Heart right ventricle (tissue), 16 donors: ENCODE data around the gene MYO1D. TPM values are rescaled to one million over a fixed set of nuclear protein-coding genes. Genes with fewer than 3 reads are reported as not detected.

Experiments used
- ATAC-seq, 8 donors: fragments of 200-7000 bp; cut with Tn5 transposase; one replicate each; pipeline ENCODE4 v1.9.1; 2020; ENCODE audit warnings: mild to moderate bottlenecking in 8 of 8, moderate library complexity in 8 of 8, moderate number of reproducible peaks in 1 of 8
- DNase-seq, 2 donors: peaks; one replicate each; pipeline ENCODE4 v3.0.0-alpha.2; 2020
- H3K27ac ChIP-seq, 10 donors: fragments of 200-600 bp; sonication (generic) in 2 of 10; one replicate each; pipeline versions ENCODE4 v1.5.0 to v1.8.0; 2020 to 2022; ENCODE audit warnings: mild to moderate bottlenecking in 3 of 10
- H3K27me3 ChIP-seq, 7 donors: fragments of 200-600 bp; one replicate each; pipeline ENCODE4 v1.8.0; 2021 to 2022; ENCODE audit warnings: mild to moderate bottlenecking in 2 of 7
- H3K36me3 ChIP-seq, 9 donors: fragments of 200-600 bp; sonication (generic) in 1 of 9; one replicate each; pipeline versions ENCODE4 v1.5.0 to v1.8.0; 2020 to 2022; ENCODE audit warnings: mild to moderate bottlenecking in 2 of 9
- H3K4me1 ChIP-seq, 9 donors: fragments of 200-600 bp; sonication (generic) in 1 of 9; one replicate each; pipeline versions ENCODE4 v1.5.0 to v1.8.0; 2020 to 2022; ENCODE audit warnings: mild to moderate bottlenecking in 4 of 9
- H3K4me3 ChIP-seq, 10 donors: fragments of 200-600 bp; sonication (generic) in 2 of 10; one replicate each; pipeline versions ENCODE4 v1.5.0 to v1.8.0; 2020 to 2022; ENCODE audit warnings: mild to moderate bottlenecking in 7 of 10, moderate library complexity in 2 of 10
- H3K9me3 ChIP-seq, 11 donors: fragments of 200-600 bp in 10 of 11; sonication (generic) in 2 of 11; one replicate each; pipeline versions ENCODE4 v1.5.0 to v1.8.0; 2013 to 2022; ENCODE audit warnings: mild to moderate bottlenecking in 2 of 11, control low read depth in 1 of 11, moderate library complexity in 1 of 11
- WGBS, 2 donors: extraction: QIAGEN DNeasy Blood & Tissue Kit; methylation state at CpG; one replicate each; pipeline ENCODE4 v1.1.7; 2013; ENCODE audit warnings: inconsistent platforms in 1 of 2; 5-methylcytosine and 5-hydroxymethylcytosine counted together
- intact Hi-C, 10 donors: fragments of 100-400 bp; cut with DNase I; formaldehyde crosslinking; loops; one replicate each; pipeline versions ENCODE4 v1.11.1 to v1.14.2; 2022
- polyA plus RNA-seq, 2 donors: library from polyadenylated mRNA; stranded (reverse); fragments of 200-250 nt; gene quantifications; one replicate each; pipeline ENCODE4 v1.2.3, GENCODE V29; 2013
- total RNA-seq, 10 donors: library from RNA; stranded (reverse); fragmentation: NEBNext Ultra II Directional in 3 of 10; extraction: Animal tissue kit (Norgen Biotek cat#: 25700) in 3 of 10; gene quantifications; one replicate each; pipeline versions ENCODE4 v1.2.1 to v1.2.4, GENCODE V29; 2021 to 2023
- TF ChIP-seq, protein P1 (sequence below), 9 donors: fragments of 200-600 bp; sonication (generic) in 2 of 9; IDR thresholded peaks; one replicate each; pipeline versions ENCODE4 v1.5.0 to v1.8.0; 2021 to 2022; ENCODE audit warnings: antibody characterized with exemption in 9 of 9, mild to moderate bottlenecking in 5 of 9, moderate library complexity in 1 of 9
- donor health status: Arrhythmogenic right ventricular cardiomyopathy.
- donor health status: ischemic (EF 13 %, LVEDD 7.1; RV severe dilation, severe dysfunction).
- donor health status: healthy with polysubstance abuse.
- donor health status: DM: no; HTN: yes; CAD: no.
- donor health status: DM: no; HTN: no; CAD: no.
- donor health status: ischemic (EF 25% LVEDD 6.9; RV normal size, moderate dysfunction).
- donor health status: ischemic (EF 25% LVEDD 5.7; RV mildly dilated, moderate dysfunction).
- donor health status: healthy.
- donor health status: DM: yes; HTN: yes; CAD: no.
- donor health status: Ischemic cardiomyopathy.
- donor health status: ischemic (EF 35%, LVEDD 5.7; RV mildly dilated, moderate dysfunction).
- donor health status: nonischemic (EF 11% LVEDD 7.7; RV severe dilation, severe dysfunction).
- donor health status: DM: yes; HTN: yes; CAD: no.
- donor health status: PGD.
- donor health status: ischemic (EF 29% LVEDD 5.4; RV normal size, mild dysfunction).
- donor health status: nonischemic (EF 23%, LVEDD 6.1; RV moderate dilation, normal function).

MYO1D gene
- total and polyA plus RNA-seq, 12 donors = 1.9 to 16.4 (median 6.7) TPM

DNA sequence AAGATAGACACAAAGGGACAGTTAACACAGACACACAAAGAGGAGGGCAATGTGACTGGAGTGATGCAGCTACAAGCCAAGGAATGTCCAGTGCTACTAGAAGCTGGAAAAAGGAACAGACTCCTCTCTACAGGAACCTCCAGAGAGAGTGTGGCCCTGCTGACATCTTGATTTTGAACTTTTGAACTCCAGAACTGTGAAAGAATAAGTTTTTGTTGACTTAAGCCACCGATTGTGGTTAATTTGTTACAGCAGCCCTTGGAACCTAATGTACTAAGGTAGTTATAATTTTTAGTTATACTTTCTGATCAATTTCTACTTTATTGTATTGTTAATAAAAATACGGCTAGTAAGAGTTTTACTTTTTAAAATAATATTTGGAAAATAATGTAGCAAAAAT, 129.1 kb downstream of the MYO1D start:
- peaks cover 0 to 11% (median 0%) of the 10 kb centered on the region in 9 donors for H3K4me1 ChIP-seq
- no peak overlapping the region for H3K27ac ChIP-seq
- H3K9me3 ChIP-seq = no peaks in the 10 kb centered on the region
- DNase-seq = no peak
- no peak overlapping the region for H3K4me3 ChIP-seq
- no peak for ATAC-seq
- intact Hi-C loops = loop anchor here in 2 of 10 donors (5.0 to 10.0 kb wide), 2 partner anchors 263 to 266 kb away; partner anchors contain the start of gene CDK5R1 (in 1 of the 2)
- 82 to 92% methylated on average over 2 of the region's 2 CpGs for WGBS, 2 donors
- TF ChIP-seq, protein P1, sequence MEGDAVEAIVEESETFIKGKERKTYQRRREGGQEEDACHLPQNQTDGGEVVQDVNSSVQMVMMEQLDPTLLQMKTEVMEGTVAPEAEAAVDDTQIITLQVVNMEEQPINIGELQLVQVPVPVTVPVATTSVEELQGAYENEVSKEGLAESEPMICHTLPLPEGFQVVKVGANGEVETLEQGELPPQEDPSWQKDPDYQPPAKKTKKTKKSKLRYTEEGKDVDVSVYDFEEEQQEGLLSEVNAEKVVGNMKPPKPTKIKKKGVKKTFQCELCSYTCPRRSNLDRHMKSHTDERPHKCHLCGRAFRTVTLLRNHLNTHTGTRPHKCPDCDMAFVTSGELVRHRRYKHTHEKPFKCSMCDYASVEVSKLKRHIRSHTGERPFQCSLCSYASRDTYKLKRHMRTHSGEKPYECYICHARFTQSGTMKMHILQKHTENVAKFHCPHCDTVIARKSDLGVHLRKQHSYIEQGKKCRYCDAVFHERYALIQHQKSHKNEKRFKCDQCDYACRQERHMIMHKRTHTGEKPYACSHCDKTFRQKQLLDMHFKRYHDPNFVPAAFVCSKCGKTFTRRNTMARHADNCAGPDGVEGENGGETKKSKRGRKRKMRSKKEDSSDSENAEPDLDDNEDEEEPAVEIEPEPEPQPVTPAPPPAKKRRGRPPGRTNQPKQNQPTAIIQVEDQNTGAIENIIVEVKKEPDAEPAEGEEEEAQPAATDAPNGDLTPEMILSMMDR (IDR thresholded peaks at IDR 0.05) = no peak
- H3K27me3 ChIP-seq = no peaks in the 10 kb centered on the region
- H3K36me3 ChIP-seq = peaks cover 0 to 33% (median 0%) of the 10 kb centered on the region in 9 donors

DNA sequence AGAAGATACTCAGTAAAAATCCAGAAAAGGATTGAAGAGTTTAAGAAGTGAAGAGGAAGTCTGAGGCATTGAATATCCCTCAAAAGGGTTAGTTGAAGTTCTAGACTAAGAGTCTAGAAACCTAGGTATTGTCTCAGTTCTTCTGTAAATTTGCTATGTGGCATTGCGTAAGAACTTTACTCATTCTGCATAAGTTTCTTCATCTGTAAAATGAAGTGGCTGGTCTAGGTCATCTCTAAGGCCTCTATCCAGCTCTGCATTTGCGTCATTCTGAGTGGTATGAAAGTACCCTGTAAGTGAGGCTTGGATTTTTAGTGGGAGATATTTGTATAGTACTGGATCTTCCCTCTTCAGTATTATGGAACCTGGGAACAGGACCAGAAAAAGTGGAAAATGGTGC, 130.2 kb downstream of the MYO1D start:
- 87 to 99% methylated on average over 2 of the region's 2 CpGs for WGBS, 2 donors
- H3K27me3 ChIP-seq = no peaks in the 10 kb centered on the region
- no peak overlapping the region for H3K27ac ChIP-seq
- H3K36me3 ChIP-seq = peaks cover 0 to 41% (median 0%) of the 10 kb centered on the region in 9 donors
- TF ChIP-seq, protein P1 (IDR thresholded peaks at IDR 0.05) = no peak
- no peak for ATAC-seq
- DNase-seq = no peak
- no peak overlapping the region for H3K4me3 ChIP-seq
- H3K4me1 ChIP-seq = peaks cover 0 to 14% (median 0%) of the 10 kb centered on the region in 9 donors
- no peaks in the 10 kb centered on the region for H3K9me3 ChIP-seq
- intact Hi-C loops = loop anchor here in 2 of 10 donors (5.0 to 10.0 kb wide), 2 partner anchors 262 to 264 kb away; partner anchors contain the start of gene CDK5R1 (in 1 of the 2)

- Histone ChIP-seq H3K9me3 (no peaks in the 10 kb centered on the region), H3K4me3 (no peak overlapping the region), H3K36me3 (peaks cover 0 to 41% (median 0%) of the 10 kb centered on the region in 9 donors), H3K4me1 (peaks cover 0 to 14% (median 0%) of the 10 kb centered on the region in 9 donors), H3K27ac (no peak overlapping the region), H3K27me3 (no peaks in the 10 kb centered on the region)
- intact Hi-C loops = loop anchor here in 2 of 10 donors (5.0 to 10.0 kb wide), 2 partner anchors 261 to 264 kb away; partner anchors contain the start of gene CDK5R1 (in 1 of the 2)
- no peak for ATAC-seq
- WGBS, 2 donors = 97 to 98% methylated on average over 2 of the region's 2 CpGs
- DNase-seq = no peak
- TF ChIP-seq, protein P1 (IDR thresholded peaks at IDR 0.05) = no peak
Measured at GRCh38 chr17:32746280-32746679, 130.6 kb downstream of the MYO1D start.

GRCh38 chr17:32742681-32743538, 134.0 kb downstream of the MYO1D start:
- peaks cover 0 to 14% (median 0%) of the 10 kb centered on the region in 9 donors for H3K4me1 ChIP-seq
- no peaks in the 10 kb centered on the region for H3K9me3 ChIP-seq
- TF ChIP-seq, protein P1 (IDR thresholded peaks at IDR 0.05) = no peak
- DNase-seq = no peak
- H3K27ac ChIP-seq = peak overlapping the region in 1 of 10 donors; percentile 51
- H3K36me3 ChIP-seq = peaks cover 0 to 44% (median 0%) of the 10 kb centered on the region in 9 donors
- peak in 1 of 8 donors; percentile 17 for ATAC-seq
- intact Hi-C loops = loop anchor here in 1 of 10 donors (10.0 kb wide), 1 partner anchor 258 kb away; the partner anchor contains the start of gene CDK5R1
- WGBS, 2 donors = 74 to 80% methylated on average over 4 of the region's 4 CpGs
- H3K27me3 ChIP-seq = no peaks in the 10 kb centered on the region
- H3K4me3 ChIP-seq = no peak overlapping the region
